ENCODE results near the gene SFN.

The SFN gene

DNA sequence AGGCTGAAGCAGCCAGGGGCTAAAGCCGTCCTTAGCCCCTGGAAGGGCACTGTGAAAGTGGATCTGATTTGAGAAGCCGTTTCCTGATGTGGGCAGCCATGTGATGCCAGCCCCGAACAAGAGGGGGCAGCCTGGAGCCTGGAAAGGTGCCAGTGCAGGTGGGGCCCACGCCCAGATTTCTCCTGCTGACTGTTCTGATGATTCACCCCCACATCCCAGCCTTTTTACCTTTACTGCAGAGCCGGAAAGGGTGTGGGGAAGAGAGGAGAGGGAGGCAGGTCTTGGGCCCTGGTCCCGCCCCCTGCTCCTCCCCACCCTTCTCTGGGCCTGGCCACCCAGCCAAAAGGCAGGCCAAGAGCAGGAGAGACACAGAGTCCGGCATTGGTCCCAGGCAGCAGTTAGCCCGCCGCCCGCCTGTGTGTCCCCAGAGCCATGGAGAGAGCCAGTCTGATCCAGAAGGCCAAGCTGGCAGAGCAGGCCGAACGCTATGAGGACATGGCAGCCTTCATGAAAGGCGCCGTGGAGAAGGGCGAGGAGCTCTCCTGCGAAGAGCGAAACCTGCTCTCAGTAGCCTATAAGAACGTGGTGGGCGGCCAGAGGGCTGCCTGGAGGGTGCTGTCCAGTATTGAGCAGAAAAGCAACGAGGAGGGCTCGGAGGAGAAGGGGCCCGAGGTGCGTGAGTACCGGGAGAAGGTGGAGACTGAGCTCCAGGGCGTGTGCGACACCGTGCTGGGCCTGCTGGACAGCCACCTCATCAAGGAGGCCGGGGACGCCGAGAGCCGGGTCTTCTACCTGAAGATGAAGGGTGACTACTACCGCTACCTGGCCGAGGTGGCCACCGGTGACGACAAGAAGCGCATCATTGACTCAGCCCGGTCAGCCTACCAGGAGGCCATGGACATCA is at the start of gene SFN:
SFN (plus strand) TSS at position 369 of the 904 bp plus-strand sequence; CDS start at position 433, 64 bp downstream.
- DNase-seq (ENCODE audit: low spot score in 2 of 2): peak in 1 of 2 donors; percentile 22
- Mint-ChIP-seq H3K4me1 (peaks cover 5% of the 10 kb centered on the region), H3K9me3 (no peaks in the 10 kb centered on the region), H3K27me3 (no peaks in the 10 kb centered on the region), H3K36me3 (no peaks in the 10 kb centered on the region), H3K27ac (peak within 1 kb of the TSS; percentile 81), H3K4me3 (peak within 1 kb of the TSS; percentile 96)
- ATAC-seq (ENCODE audit: low read depth): no peak

DNA sequence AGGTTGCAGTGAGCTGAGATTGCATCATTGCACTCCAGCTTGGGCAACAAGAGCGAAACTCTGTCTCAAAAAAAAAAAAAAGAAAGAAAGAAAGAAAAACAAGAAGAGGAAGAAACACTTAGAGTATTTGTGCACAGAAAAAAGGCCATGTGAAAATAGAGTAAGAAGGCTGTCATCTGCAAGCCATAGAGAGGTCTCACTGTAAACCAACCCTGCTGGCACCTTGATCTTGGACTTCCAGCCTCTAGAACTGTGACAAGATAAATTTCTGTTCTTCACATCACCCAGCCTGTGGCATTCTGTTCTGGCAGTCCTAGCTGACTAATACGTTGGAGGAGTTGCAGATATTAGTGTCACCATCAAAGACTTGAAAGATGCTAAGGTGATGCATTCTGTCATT is 48.6 kb upstream of the SFN start:
- Mint-ChIP-seq H3K4me1 (peaks cover 2% of the 10 kb centered on the region), H3K9me3 (no peaks in the 10 kb centered on the region), H3K27me3 (no peaks in the 10 kb centered on the region), H3K27ac (no peak overlapping the region), H3K36me3 (no peaks in the 10 kb centered on the region), H3K4me3 (no peak overlapping the region)
- ATAC-seq (ENCODE audit: low read depth): no peak
- no peak for DNase-seq (ENCODE audit: low spot score in 2 of 2)

DNA sequence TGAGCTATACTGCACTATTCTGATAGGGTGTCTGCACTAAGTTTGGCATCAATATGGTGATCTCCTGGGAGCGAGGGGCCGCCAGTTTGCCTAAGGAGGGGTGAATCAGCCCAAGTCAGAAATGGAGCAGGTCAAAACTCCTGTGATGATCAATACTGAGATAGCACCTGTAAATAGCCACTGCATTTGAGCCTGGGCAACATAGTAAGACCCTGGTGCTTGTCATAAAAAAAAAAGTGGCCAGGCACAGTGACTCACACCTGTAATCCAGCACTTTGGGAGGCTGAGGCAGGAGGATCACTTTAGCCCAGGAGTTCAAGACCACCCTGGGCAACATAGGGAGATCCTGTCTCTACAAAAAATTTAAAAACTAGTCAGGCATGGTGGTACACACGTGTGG is 48.1 kb upstream of the SFN start:
- Mint-ChIP-seq H3K27ac (no peak overlapping the region), H3K36me3 (no peaks in the 10 kb centered on the region), H3K27me3 (no peaks in the 10 kb centered on the region), H3K4me1 (peaks cover 2% of the 10 kb centered on the region), H3K4me3 (no peak overlapping the region), H3K9me3 (no peaks in the 10 kb centered on the region)
- DNase-seq (ENCODE audit: low spot score in 2 of 2): no peak
- no peak for ATAC-seq (ENCODE audit: low read depth)

DNA sequence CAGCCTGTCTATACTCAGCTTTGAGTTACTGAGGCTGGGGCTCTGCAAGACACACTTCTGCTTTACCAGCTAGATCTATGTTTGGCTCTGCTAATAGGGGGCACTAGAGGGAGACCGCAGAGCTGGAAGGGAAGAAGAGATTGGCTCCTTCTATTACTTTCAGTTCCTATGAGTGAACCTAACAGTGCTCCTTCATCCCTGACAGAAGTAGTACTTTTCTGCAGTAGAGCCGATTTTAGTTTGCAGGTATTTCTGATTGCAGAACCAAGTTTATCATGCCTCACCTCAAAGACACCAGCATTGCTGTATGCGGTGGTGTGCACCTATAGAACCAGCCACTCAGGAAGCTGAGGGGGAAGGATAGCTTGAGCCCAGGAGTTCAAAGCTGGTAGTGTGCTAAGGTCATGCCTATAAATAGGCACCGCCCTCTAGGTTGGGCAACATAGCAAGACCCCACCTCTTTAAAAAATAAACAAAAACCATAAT is 42.1 kb upstream of the SFN start:
- Mint-ChIP-seq H3K9me3 (no peaks in the 10 kb centered on the region), H3K27ac (no peak overlapping the region), H3K27me3 (no peaks in the 10 kb centered on the region), H3K4me1 (peaks cover 16% of the 10 kb centered on the region), H3K36me3 (no peaks in the 10 kb centered on the region), H3K4me3 (peak overlapping the region; percentile 34)
- ATAC-seq (ENCODE audit: low read depth) (peak; percentile 98), DNase-seq (ENCODE audit: low spot score in 2 of 2) (peak; percentile 50 to 82)

DNA sequence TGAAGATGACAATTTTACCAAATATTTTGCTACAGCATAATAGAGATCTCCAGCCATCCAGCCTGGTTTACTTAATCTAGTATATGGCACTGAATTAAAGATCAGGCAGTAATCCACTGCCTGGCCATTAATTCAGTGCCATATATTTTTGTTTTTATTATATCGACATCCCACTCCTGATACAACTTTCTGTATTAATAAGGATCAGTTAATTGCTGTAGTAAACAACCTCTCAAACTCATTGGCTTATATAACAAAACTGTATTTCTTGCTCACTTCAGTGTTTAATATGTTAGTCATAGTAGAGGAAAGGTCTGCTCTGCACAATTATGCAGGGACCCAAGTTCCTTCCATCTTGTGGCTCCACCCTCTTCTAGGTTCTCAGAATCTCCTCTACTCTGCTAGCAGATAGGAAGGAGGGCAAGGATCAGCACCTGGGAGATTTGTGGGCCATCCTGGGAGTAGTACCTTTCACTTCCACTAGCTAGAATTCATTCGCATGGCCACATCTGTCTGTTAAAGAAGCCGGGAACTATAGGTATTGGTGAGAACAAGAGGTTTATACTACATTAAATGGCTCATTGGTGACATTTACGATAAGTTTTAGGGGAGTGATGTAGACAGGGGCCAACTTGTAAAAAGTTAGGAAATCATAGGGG is 40.1 kb upstream of the SFN start:
- no peaks in the 10 kb centered on the region for H3K36me3 Mint-ChIP-seq
- DNase-seq (ENCODE audit: low spot score in 2 of 2) (no peak), ATAC-seq (ENCODE audit: low read depth) (no peak)
- H3K9me3 Mint-ChIP-seq: no peaks in the 10 kb centered on the region
- H3K4me1 Mint-ChIP-seq: peaks cover 21% of the 10 kb centered on the region
- H3K27ac Mint-ChIP-seq: peak overlapping the region; percentile 41
- H3K4me3 Mint-ChIP-seq: no peak overlapping the region
- no peaks in the 10 kb centered on the region for H3K27me3 Mint-ChIP-seq

DNA sequence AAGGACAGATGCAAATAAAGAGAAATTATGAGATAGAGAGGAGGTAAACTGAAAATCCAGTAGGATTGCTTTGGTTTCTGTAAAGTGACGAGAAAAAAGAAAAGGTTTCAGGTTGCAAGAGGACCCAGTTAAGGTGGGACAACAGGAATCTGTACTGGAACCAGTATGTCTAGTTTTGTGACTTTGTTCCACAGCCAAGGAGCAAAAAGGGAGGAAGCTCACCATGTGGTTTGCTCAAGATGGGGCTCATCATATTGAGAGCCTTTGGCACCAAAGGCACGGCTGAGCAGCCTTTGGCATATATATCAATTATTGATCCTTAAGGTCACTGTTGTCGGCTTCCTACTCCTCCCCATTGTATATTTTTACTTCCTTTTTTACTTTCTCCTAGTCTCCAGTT is 38.2 kb upstream of the SFN start:
- ATAC-seq (ENCODE audit: low read depth): no peak
- Mint-ChIP-seq H3K4me1 (peaks cover 36% of the 10 kb centered on the region), H3K27ac (no peak overlapping the region), H3K36me3 (peaks cover 3% of the 10 kb centered on the region), H3K27me3 (no peaks in the 10 kb centered on the region), H3K4me3 (no peak overlapping the region), H3K9me3 (no peaks in the 10 kb centered on the region)
- no peak for DNase-seq (ENCODE audit: low spot score in 2 of 2)

DNA sequence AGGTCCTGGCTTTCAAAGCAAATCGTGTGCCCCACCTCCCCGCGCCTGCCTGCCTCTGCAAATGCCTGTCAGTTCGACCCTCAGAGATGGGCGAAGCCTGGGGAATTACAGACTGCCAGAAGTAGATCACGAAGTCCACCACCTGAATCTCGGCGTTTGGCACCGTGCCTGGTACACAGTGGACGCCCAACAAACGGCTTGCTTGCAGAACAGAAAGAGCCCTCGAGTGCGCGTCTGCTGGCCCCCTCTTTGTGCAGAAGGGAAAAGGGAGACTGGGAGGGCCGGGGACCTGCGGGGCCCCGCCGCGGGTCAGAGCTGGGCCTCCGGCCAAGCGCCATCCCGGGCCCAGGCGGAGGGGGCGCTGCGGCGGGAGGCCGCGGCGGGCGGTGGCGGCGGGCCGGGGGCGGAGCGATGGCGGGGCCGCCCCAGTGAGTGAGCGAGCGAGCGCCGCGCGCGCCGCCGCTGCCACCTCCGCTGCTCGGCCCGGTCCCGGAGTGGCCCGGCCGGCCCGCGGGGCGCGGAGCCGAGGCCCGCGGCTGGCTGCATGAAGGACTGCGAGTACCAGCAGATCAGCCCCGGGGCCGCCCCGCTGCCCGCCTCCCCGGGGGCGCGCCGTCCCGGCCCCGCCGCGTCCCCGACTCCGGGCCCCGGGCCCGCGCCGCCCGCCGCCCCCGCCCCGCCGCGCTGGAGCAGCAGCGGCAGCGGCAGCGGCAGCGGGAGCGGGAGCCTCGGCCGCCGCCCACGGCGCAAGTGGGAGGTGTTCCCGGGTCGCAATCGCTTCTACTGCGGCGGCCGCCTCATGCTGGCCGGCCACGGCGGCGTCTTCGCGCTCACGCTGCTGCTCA is 36.5 kb upstream of the SFN start, which contains the start of gene ZDHHC18:
ZDHHC18 (plus strand) TSS at position 428 of the 845 bp plus-strand sequence; CDS start at position 545, 117 bp downstream.
- H3K27me3 Mint-ChIP-seq: no peaks in the 10 kb centered on the region
- peaks cover 32% of the 10 kb centered on the region for H3K4me1 Mint-ChIP-seq
- peaks cover 6% of the 10 kb centered on the region for H3K36me3 Mint-ChIP-seq
- ATAC-seq (ENCODE audit: low read depth) (peak; percentile 89), DNase-seq (ENCODE audit: low spot score in 2 of 2) (peak; percentile 68 to 81)
- H3K9me3 Mint-ChIP-seq: no peaks in the 10 kb centered on the region
- peak within 1 kb of the TSS; percentile 90 for H3K27ac Mint-ChIP-seq
- peak within 1 kb of the TSS; percentile 93 for H3K4me3 Mint-ChIP-seq

DNA sequence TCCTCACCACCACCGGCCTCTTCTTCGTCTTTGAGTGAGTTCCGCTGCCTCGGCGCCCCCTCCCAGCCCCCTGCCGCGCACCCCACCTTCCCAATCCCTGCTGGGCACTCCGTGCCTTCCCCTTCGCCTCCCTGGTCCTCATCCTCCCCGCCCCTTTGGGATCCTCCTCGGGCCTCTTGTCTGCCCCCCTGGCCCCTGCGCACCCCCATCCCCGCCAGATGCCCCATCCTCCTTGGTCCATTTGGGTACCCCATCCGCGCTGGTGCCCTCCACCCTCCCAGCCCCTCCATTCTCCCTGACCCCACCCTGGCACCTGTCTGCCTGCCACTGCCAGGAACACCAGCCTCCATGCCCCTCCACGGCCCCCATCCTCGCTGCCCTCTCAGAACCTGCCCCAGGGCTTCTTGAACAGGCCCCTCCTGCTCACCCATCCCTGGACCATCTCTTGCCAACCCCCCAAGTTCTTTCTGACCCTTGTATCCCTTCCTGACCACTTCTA is 35.8 kb upstream of the SFN start:
- H3K9me3 Mint-ChIP-seq: no peaks in the 10 kb centered on the region
- peak overlapping the region; percentile 90 for H3K27ac Mint-ChIP-seq
- ATAC-seq (ENCODE audit: low read depth): no peak
- peaks cover 35% of the 10 kb centered on the region for H3K4me1 Mint-ChIP-seq
- peak overlapping the region; percentile 93 for H3K4me3 Mint-ChIP-seq
- H3K36me3 Mint-ChIP-seq: peaks cover 6% of the 10 kb centered on the region
- no peaks in the 10 kb centered on the region for H3K27me3 Mint-ChIP-seq
- no peak for DNase-seq (ENCODE audit: low spot score in 2 of 2)

DNA sequence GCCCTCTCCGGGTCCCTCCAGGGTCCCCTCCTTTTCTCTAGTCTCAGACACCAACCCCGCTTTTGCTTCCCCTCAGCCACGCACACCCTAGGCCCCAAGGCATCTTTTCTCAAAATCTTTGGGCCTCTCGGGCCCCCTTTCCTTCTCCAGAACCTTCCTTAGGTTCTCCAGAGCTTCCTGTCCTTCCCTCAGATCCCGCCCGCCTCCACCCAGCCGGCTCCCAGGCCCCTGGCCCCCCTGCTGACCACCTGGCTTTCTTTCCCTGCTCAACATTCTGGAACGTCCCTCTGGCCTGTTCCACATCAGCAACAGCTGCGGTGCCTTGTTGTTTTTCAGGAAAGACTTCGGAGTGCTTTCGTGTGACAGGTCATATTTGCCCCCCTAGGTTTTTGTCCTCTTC is 35.3 kb upstream of the SFN start:
- Mint-ChIP-seq H3K4me1 (peaks cover 39% of the 10 kb centered on the region), H3K27ac (peak overlapping the region; percentile 90), H3K27me3 (no peaks in the 10 kb centered on the region), H3K4me3 (peak overlapping the region; percentile 93), H3K36me3 (peaks cover 10% of the 10 kb centered on the region), H3K9me3 (no peaks in the 10 kb centered on the region)
- no peak for ATAC-seq (ENCODE audit: low read depth)
- DNase-seq (ENCODE audit: low spot score in 2 of 2): no peak

DNA sequence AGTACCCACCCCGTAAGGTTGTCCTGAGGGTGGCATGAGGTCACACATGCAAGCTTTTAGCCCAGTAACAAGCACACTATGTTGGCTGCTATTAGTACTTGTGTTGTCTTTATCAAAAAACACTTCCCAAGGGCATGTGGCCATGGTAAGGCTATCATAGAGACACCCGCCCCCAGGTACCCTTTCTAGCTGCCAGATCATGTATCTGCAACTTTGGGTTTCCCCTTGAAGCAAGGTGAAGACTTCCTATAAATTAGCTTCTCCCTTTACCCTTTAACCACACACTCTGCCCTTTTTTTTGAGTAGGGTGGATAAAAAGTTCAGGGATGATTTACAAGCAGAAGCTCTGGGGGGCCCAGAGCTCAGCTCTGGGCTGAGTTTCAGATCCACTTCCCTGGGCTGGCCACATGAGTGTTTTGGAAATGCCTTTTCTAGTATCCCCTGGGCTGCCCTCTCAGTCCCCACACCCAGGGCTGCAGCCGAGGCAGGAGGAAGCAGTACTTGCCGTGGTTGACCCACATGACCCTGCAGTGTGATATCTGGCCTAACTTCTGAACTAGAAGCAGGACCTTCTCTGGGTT is 34.4 kb upstream of the SFN start:
- ATAC-seq (ENCODE audit: low read depth): peak; percentile 20
- peaks cover 11% of the 10 kb centered on the region for H3K36me3 Mint-ChIP-seq

DNA sequence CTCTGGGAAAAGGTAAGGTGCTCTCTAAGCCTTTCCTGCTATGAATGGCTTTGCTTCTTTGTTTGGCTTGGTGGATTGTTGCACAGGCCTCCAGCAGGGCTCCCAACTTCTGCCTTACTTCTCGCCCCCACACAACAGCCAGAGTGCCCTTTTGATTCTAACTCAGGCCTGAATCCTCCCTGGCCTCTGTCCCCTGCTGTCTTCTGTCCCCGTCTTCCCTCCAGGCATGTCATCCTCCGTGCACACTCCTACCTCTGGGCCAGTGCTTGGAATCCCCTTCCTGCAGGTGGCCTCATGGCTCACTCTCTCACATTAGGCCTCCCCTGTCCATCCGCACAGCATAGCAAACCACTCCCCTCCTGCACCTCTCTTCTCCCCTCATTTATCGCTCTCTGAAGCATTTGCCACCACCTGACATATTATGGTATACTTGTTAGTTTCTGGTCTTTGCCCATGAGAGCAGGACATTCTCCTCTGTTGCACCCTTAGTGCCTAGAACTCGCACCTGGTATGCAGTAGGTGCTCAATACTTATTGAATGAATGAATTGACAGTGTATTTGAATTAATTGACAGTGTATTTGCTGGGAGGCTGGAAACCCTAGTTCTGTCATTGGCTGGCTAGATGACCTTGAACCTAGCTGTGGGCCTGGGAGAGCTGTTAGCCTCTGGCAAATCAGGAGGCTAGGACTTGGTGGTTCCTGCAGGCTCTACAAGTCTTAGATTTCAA is 33.6 kb upstream of the SFN start:
- no peaks in the 10 kb centered on the region for H3K27me3 Mint-ChIP-seq
- no peaks in the 10 kb centered on the region for H3K9me3 Mint-ChIP-seq
- H3K4me3 Mint-ChIP-seq: peak overlapping the region; percentile 37
- H3K4me1 Mint-ChIP-seq: peaks cover 54% of the 10 kb centered on the region
- H3K36me3 Mint-ChIP-seq: peaks cover 12% of the 10 kb centered on the region
- ATAC-seq (ENCODE audit: low read depth) (no peak), DNase-seq (ENCODE audit: low spot score in 2 of 2) (no peak)
- H3K27ac Mint-ChIP-seq: peak overlapping the region; percentile 90

More for the DNA sequence above, 34.4 kb upstream of the SFN start:
- H3K4me1 Mint-ChIP-seq: peaks cover 47% of the 10 kb centered on the region
- peak overlapping the region; percentile 90 for H3K27ac Mint-ChIP-seq
- no peaks in the 10 kb centered on the region for H3K9me3 Mint-ChIP-seq
- no peak for DNase-seq (ENCODE audit: low spot score in 2 of 2)
- H3K4me3 Mint-ChIP-seq: peak overlapping the region; percentile 93
- H3K27me3 Mint-ChIP-seq: no peaks in the 10 kb centered on the region

DNA sequence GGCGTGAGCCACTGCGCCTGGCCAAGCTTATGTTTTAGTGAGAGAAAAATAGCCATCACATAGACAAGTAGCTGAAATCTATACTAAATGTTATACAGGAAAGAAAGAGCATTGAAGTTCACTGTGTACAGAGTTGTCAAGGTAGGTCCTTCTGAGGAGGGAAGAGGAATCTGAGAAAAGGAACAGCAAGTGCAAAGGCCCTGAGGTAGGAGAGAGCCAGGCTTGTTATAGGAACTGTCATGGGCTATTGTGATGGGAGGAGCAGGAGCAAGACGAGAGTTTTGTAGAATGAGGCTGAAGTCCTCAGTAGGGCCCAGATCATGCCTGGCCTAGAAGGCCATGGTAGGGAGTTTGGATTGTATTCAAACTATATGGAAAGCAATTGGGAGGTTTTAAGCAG is 31.9 kb upstream of the SFN start:
- no peak overlapping the region for H3K4me3 Mint-ChIP-seq
- peaks cover 18% of the 10 kb centered on the region for H3K36me3 Mint-ChIP-seq
- H3K27ac Mint-ChIP-seq: peak overlapping the region; percentile 100

More for the DNA sequence above, 31.9 kb upstream of the SFN start:
- no peak for ATAC-seq (ENCODE audit: low read depth)
- no peak for DNase-seq (ENCODE audit: low spot score in 2 of 2)
- H3K9me3 Mint-ChIP-seq: no peaks in the 10 kb centered on the region
- H3K4me1 Mint-ChIP-seq: peaks cover 52% of the 10 kb centered on the region
- no peaks in the 10 kb centered on the region for H3K27me3 Mint-ChIP-seq
